SK-N-SH (cell line): ENCODE data around the gene OR56A5.

Experiments
- EP300 ChIP-seq, 2 experiments: IDR thresholded peaks; 2 replicates each; pipeline versions ENCODE4 v1.4.0 to v1.6.1; 2012; ENCODE audit warnings: borderline replicate concordance in 1 of 2, low read depth in 1 of 2, low read length in 1 of 2
- SMC3 ChIP-seq: IDR thresholded peaks from 2 replicates; pipeline ENCODE4 v1.6.1; 2012; ENCODE audit warnings: low read depth, low read length, improper control_type of control experiment

GRCh38 chr11:5929571-5930368 lies 38.5 kb downstream of the OR56A5 start:
- TF ChIP-seq SMC3 = no peak
- TF ChIP-seq EP300 (IDR thresholded peaks at IDR 0.05; ENCODE audit: borderline replicate concordance in 1 of 2, low read depth in 1 of 2, low read length in 1 of 2) = no peak
